Measurements from ENCODE around the gene JMJD8. TPM values are rescaled to one million over a fixed set of nuclear protein-coding genes. Genes with fewer than 3 reads are reported as not detected.

The JMJD8 gene
- total and polyA plus RNA-seq, 9 of the 15 experiments (the other 6 are each of a cell fraction or from before 2014, with no cell fraction given) = 1.2 to 50.6 (median 29.3) TPM

GRCh38 chr16:674214-674881 is 9.8 kb downstream of the JMJD8 start (continued):
- TF ChIP-seq, protein P1, sequence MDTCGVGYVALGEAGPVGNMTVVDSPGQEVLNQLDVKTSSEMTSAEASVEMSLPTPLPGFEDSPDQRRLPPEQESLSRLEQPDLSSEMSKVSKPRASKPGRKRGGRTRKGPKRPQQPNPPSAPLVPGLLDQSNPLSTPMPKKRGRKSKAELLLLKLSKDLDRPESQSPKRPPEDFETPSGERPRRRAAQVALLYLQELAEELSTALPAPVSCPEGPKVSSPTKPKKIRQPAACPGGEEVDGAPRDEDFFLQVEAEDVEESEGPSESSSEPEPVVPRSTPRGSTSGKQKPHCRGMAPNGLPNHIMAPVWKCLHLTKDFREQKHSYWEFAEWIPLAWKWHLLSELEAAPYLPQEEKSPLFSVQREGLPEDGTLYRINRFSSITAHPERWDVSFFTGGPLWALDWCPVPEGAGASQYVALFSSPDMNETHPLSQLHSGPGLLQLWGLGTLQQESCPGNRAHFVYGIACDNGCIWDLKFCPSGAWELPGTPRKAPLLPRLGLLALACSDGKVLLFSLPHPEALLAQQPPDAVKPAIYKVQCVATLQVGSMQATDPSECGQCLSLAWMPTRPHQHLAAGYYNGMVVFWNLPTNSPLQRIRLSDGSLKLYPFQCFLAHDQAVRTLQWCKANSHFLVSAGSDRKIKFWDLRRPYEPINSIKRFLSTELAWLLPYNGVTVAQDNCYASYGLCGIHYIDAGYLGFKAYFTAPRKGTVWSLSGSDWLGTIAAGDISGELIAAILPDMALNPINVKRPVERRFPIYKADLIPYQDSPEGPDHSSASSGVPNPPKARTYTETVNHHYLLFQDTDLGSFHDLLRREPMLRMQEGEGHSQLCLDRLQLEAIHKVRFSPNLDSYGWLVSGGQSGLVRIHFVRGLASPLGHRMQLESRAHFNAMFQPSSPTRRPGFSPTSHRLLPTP (IDR thresholded peaks at IDR 0.05; ENCODE audit: borderline replicate concordance, extremely low read depth, insufficient read length) = no peak
- TF ChIP-seq ZNF695 (CRISPR knock-in tag; IDR thresholded peaks at IDR 0.05) (no peak), PHB2 (IDR thresholded peaks at IDR 0.05; ENCODE audit: low read depth) (no peak), SMAD4 (CRISPR knock-in tag; conservative IDR thresholded peaks at IDR 0.05) (no peak), TSHZ1 (CRISPR knock-in tag; IDR thresholded peaks at IDR 0.05) (no peak), IRF2 (CRISPR knock-in tag; IDR thresholded peaks at IDR 0.05) (no peak), ZFP30 (CRISPR knock-in tag; IDR thresholded peaks at IDR 0.05; ENCODE audit: borderline replicate concordance) (no peak), ZNF124 (CRISPR knock-in tag; IDR thresholded peaks at IDR 0.05) (no peak), ATF1 (CRISPR knock-in tag; IDR thresholded peaks at IDR 0.05) (no peak), ATF1 (tag; IDR thresholded peaks at IDR 0.05) (no peak), PHF21A (IDR thresholded peaks at IDR 0.05; ENCODE audit: borderline replicate concordance, low read depth) (no peak), ZNF77 (CRISPR knock-in tag; IDR thresholded peaks at IDR 0.05) (0 out of 2 replicates have a peak, but pooled peaks have one; percentile 40), MBD2 (IDR thresholded peaks at IDR 0.05; ENCODE audit: borderline replicate concordance, low read depth) (0 out of 2 replicates have a peak, but pooled peaks have one; percentile 9), ZNF699 (CRISPR knock-in tag; IDR thresholded peaks at IDR 0.05; ENCODE audit: insufficient replicate concordance) (no peak), MTA3 (IDR thresholded peaks at IDR 0.05; ENCODE audit: borderline replicate concordance) (no peak), HIVEP1 (CRISPR knock-in tag; IDR thresholded peaks at IDR 0.05) (no peak), ZNF146 (CRISPR knock-in tag; IDR thresholded peaks at IDR 0.05; ENCODE audit: unreplicated experiment) (no peak), ZNF586 (CRISPR knock-in tag; conservative IDR thresholded peaks at IDR 0.05) (no peak), ZKSCAN1 (IDR thresholded peaks at IDR 0.05; ENCODE audit: low read depth, low read length) (no peak), ZNF785 (CRISPR knock-in tag; IDR thresholded peaks at IDR 0.05) (no peak)
- TF ChIP-seq, protein P2, sequence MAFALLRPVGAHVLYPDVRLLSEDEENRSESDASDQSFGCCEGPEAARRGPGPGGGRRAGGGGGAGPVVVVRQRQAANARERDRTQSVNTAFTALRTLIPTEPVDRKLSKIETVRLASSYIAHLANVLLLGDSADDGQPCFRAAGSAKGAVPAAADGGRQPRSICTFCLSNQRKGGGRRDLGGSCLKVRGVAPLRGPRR (CRISPR knock-in tag; IDR thresholded peaks at IDR 0.05) = no peak

Measured in K562 (cell line).